CD4-positive, alpha-beta T cell treated with Interleukin-17A for 4 hours (primary cell): ENCODE results near the gene RPH3AL.
"Not testable (repeated sequence)": the region's sequence is repeated elsewhere in the genome, so short reads cannot be mapped to it uniquely, and the experiment has no call there.

Source experiments
- DNase-seq: peaks from one replicate; pipeline ENCODE4 v3.0.0-alpha.2; 2020; ENCODE audit warnings: mixed read lengths

The RPH3AL gene

GRCh38 chr17:218432-219110 lies 134.0 kb downstream of the RPH3AL start:
- no peak for DNase-seq

GRCh38 chr17:216625-217024 lies 136.0 kb downstream of the RPH3AL start:
- no peak for DNase-seq

- not testable (repeated sequence) for DNase-seq
Observed at GRCh38 chr17:215563-216478, 136.8 kb downstream of the RPH3AL start.

GRCh38 chr17:214881-215331 lies 137.7 kb downstream of the RPH3AL start:
- DNase-seq: no peak

GRCh38 chr17:213286-214105 lies 139.1 kb downstream of the RPH3AL start:
- DNase-seq: no peak

GRCh38 chr17:210402-210801 lies 142.2 kb downstream of the RPH3AL start:
- DNase-seq: no peak

- no peak for DNase-seq
Observed at GRCh38 chr17:208429-208828, 144.2 kb downstream of the RPH3AL start.

GRCh38 chr17:207775-208174 lies 144.8 kb downstream of the RPH3AL start:
- DNase-seq: no peak

GRCh38 chr17:206941-207560 lies 145.6 kb downstream of the RPH3AL start:
- no peak for DNase-seq

- DNase-seq: not testable (repeated sequence)
Observed at GRCh38 chr17:206484-206883, 146.1 kb downstream of the RPH3AL start.

- no peak for DNase-seq
Observed at GRCh38 chr17:205817-206216, 146.8 kb downstream of the RPH3AL start.

- DNase-seq: no peak
Observed at GRCh38 chr17:205148-205669, 147.4 kb downstream of the RPH3AL start.

GRCh38 chr17:204427-205147 lies 148.0 kb downstream of the RPH3AL start:
- DNase-seq: no peak

- no peak for DNase-seq
Observed at GRCh38 chr17:202501-202951, 150.1 kb downstream of the RPH3AL start.

- not testable (repeated sequence) for DNase-seq
Observed at GRCh38 chr17:201736-202135, 150.9 kb downstream of the RPH3AL start.

GRCh38 chr17:201257-201656 lies 151.3 kb downstream of the RPH3AL start:
- not testable (repeated sequence) for DNase-seq

GRCh38 chr17:200586-200985 lies 152.0 kb downstream of the RPH3AL start:
- DNase-seq: no peak

GRCh38 chr17:199806-200545 lies 152.6 kb downstream of the RPH3AL start:
- DNase-seq: no peak

GRCh38 chr17:199191-199604 lies 153.4 kb downstream of the RPH3AL start:
- no peak for DNase-seq

- DNase-seq: not testable (repeated sequence)
Observed at GRCh38 chr17:198225-198624, 154.4 kb downstream of the RPH3AL start.

GRCh38 chr17:197352-197751 lies 155.3 kb downstream of the RPH3AL start:
- DNase-seq: no peak
